IMR-90 (cell line): ENCODE measurements around the gene MANSC1. TPM values are rescaled to one million over a fixed set of nuclear protein-coding genes. Genes with fewer than 3 reads are reported as not detected.

Source experiments
- ATAC-seq: fragments of 200-7000 bp; cut with Tn5 transposase; 2 replicates; pipeline ENCODE4 v1.9.1; 2020; ENCODE audit warnings: low read depth, mild to moderate bottlenecking, moderate library complexity
- BruUV-seq: library from RNA; stranded (reverse); fragments of 400-500 nt; replicated peaks from 2 replicates; lab custom pipeline; 2021; lab: Mats Ljungman, UMichigan
- CTCF ChIA-PET: fragments of 300-600 bp; formaldehyde crosslinking; extraction: SDS; loops from one replicate; lab custom pipeline; 2021; ENCODE audit warnings: antibody characterized with exemption; lab: Yijun Ruan, JAX
- POLR2A ChIA-PET: fragments of 300-600 bp; sonication (Branson Sonifier 250); formaldehyde crosslinking; loops from one replicate; lab custom pipeline; 2022; ENCODE audit warnings: antibody characterized with exemption; ENCODE audit not compliant: unreplicated experiment; lab: Charles Lee
- DNase-seq: peaks from one replicate; pipeline ENCODE4 v3.0.0; 2013
- H2AFZ ChIP-seq: replicated peaks from 2 replicates; pipeline ENCODE3; 2013; ENCODE audit warnings: low read length, mild to moderate bottlenecking; ENCODE audit not compliant: poor library complexity
- H2AK5ac ChIP-seq: 2 replicates; pipeline ENCODE4 v1.6.1; 2013; ENCODE audit warnings: low read depth, low read length, inconsistent platforms
- H2AK9ac ChIP-seq: replicated peaks from 2 replicates; pipeline ENCODE3; 2013; ENCODE audit warnings: mild to moderate bottlenecking, low read depth, low read length, moderate library complexity; ENCODE audit not compliant: poor library complexity
- H2BK120ac ChIP-seq: 2 replicates; pipeline ENCODE4 v1.6.1; 2013; ENCODE audit warnings: low read depth, low read length, inconsistent platforms
- H2BK15ac ChIP-seq: 3 replicates; pipeline ENCODE4 v1.6.1; 2013; ENCODE audit warnings: low read depth, low read length, inconsistent platforms
- H2BK20ac ChIP-seq: 2 replicates; pipeline ENCODE4 v1.6.1; 2013; ENCODE audit warnings: low read depth, mild to moderate bottlenecking, inconsistent platforms, low read length, moderate library complexity
- H2BK5ac ChIP-seq: 2 replicates; pipeline ENCODE4 v1.6.1; 2013; ENCODE audit warnings: mild to moderate bottlenecking, low read depth, low read length, inconsistent platforms; ENCODE audit not compliant: poor library complexity, severe bottlenecking
- H3K14ac ChIP-seq: replicated peaks from 2 replicates; pipeline ENCODE4 v1.6.1; 2013; ENCODE audit warnings: low read depth, low read length, inconsistent platforms
- H3K18ac ChIP-seq: 2 replicates; pipeline ENCODE4 v1.6.1; 2013; ENCODE audit warnings: low read depth, low read length, control low read depth
- H3K23ac ChIP-seq: 2 replicates; pipeline ENCODE4 v1.6.1; 2013; ENCODE audit warnings: low read depth, low read length, inconsistent platforms
- H3K27ac ChIP-seq: 2 replicates; pipeline ENCODE4 v1.5.1; 2013; ENCODE audit warnings: mild to moderate bottlenecking, control low read depth, low read length; ENCODE audit not compliant: insufficient read depth
- H3K27me3 ChIP-seq: 2 replicates; pipeline ENCODE4 v1.6.1; 2013; ENCODE audit warnings: low read length; ENCODE audit not compliant: control insufficient read depth, insufficient read depth
- H3K36me3 ChIP-seq: 2 replicates; pipeline ENCODE4 v1.6.1; 2013; ENCODE audit warnings: low read length, mixed read lengths; ENCODE audit not compliant: control insufficient read depth, insufficient read depth
- H3K4ac ChIP-seq: 2 replicates; pipeline ENCODE4 v1.6.1; 2013; ENCODE audit warnings: low read depth, low read length, inconsistent platforms
- H3K4me1 ChIP-seq: 2 replicates; pipeline ENCODE4 v1.6.1; 2013; ENCODE audit warnings: low read length, mixed read lengths; ENCODE audit not compliant: control insufficient read depth, insufficient read depth
- H3K4me2 ChIP-seq: 2 replicates; pipeline ENCODE4 v1.6.1; 2013; ENCODE audit warnings: low read depth, mild to moderate bottlenecking, control low read depth, low read length, moderate library complexity
- H3K4me3 ChIP-seq: 2 replicates; pipeline ENCODE4 v1.5.1; 2013; ENCODE audit warnings: low read depth, mild to moderate bottlenecking, control low read depth, low read length, moderate library complexity; ENCODE audit not compliant: insufficient read depth
- H3K56ac ChIP-seq: 2 replicates; pipeline ENCODE4 v1.6.1; 2013; ENCODE audit warnings: low read length, inconsistent platforms; ENCODE audit not compliant: insufficient read depth; ENCODE audit errors: extremely low read depth
- H3K79me1 ChIP-seq, 2 experiments: 2 replicates each; pipeline ENCODE4 v1.6.1; 2013; ENCODE audit warnings: low read length in 2 of 2, inconsistent platforms in 1 of 2, low read depth in 1 of 2
- H3K9ac ChIP-seq: 2 replicates; pipeline ENCODE4 v1.6.1; 2013; ENCODE audit warnings: low read depth, low read length, control low read depth
- H3K9me1 ChIP-seq: 2 replicates; pipeline ENCODE4 v1.6.1; 2013; ENCODE audit warnings: low read length, inconsistent platforms; ENCODE audit not compliant: insufficient read depth
- H3K9me3 ChIP-seq: 2 replicates; pipeline ENCODE4 v1.6.1; 2013; ENCODE audit warnings: low read length; ENCODE audit not compliant: control insufficient read depth, insufficient read depth
- H4K20me1 ChIP-seq: 2 replicates; pipeline ENCODE4 v1.6.1; 2013; ENCODE audit warnings: low read length, inconsistent platforms; ENCODE audit not compliant: insufficient read depth
- H4K5ac ChIP-seq: 2 replicates; pipeline ENCODE4 v1.6.1; 2013; ENCODE audit warnings: mild to moderate bottlenecking, low read depth, low read length, control low read depth
- H4K8ac ChIP-seq, 2 experiments: 2 replicates each; pipeline ENCODE4 v1.6.1; 2013; ENCODE audit warnings: low read depth in 2 of 2, low read length in 2 of 2, control low read depth in 1 of 2, inconsistent platforms in 1 of 2
- H4K91ac ChIP-seq: 2 replicates; pipeline ENCODE4 v1.6.1; 2013; ENCODE audit warnings: low read depth, low read length, inconsistent platforms; ENCODE audit not compliant: insufficient read depth
- BHLHE40 ChIP-seq: fragments of 150-350 bp; IDR thresholded peaks from 2 replicates; pipeline ENCODE4 v1.6.1; 2016; ENCODE audit warnings: mild to moderate bottlenecking, low read depth, low read length
- CEBPB ChIP-seq: IDR thresholded peaks from 2 replicates; pipeline ENCODE4 v1.6.1; 2012; ENCODE audit warnings: low read depth, low read length, improper control_type of control experiment
- CHD1 ChIP-seq: IDR thresholded peaks from 2 replicates; pipeline ENCODE4 v1.6.1; 2012; ENCODE audit warnings: low read depth, low read length, improper control_type of control experiment
- CTCF ChIP-seq: conservative IDR thresholded peaks from 2 replicates; pipeline ENCODE4 v1.5.1; 2012; ENCODE audit warnings: mild to moderate bottlenecking, low read depth, low read length, improper control_type of control experiment
- FOS ChIP-seq: fragments of 150-350 bp; IDR thresholded peaks from 2 replicates; pipeline ENCODE4 v1.6.1; 2016; ENCODE audit warnings: low read depth, low read length
- MAFK ChIP-seq: IDR thresholded peaks from 2 replicates; pipeline ENCODE4 v1.6.1; 2012; ENCODE audit warnings: low read depth, low read length, improper control_type of control experiment
- MXI1 ChIP-seq: IDR thresholded peaks from 2 replicates; pipeline ENCODE4 v1.6.1; 2012; ENCODE audit warnings: low read depth, mild to moderate bottlenecking, low read length, moderate library complexity, borderline replicate concordance
- NFE2L2 ChIP-seq: fragments of 150-350 bp; IDR thresholded peaks from 2 replicates; pipeline ENCODE4 v1.6.1; 2016; ENCODE audit warnings: low read depth, mild to moderate bottlenecking, low read length
- POLR2A ChIP-seq: IDR thresholded peaks from 2 replicates; pipeline ENCODE4 v1.6.1; 2012; ENCODE audit warnings: mild to moderate bottlenecking, low read depth, low read length
- RAD21 ChIP-seq: IDR thresholded peaks from 2 replicates; pipeline ENCODE4 v1.6.1; 2012; ENCODE audit warnings: low read length, improper control_type of control experiment
- RCOR1 ChIP-seq: IDR thresholded peaks from 2 replicates; pipeline ENCODE4 v1.6.1; 2012; ENCODE audit warnings: mild to moderate bottlenecking, low read length, improper control_type of control experiment; ENCODE audit not compliant: insufficient replicate concordance
- SMC3 ChIP-seq: fragments of 150-350 bp; IDR thresholded peaks from 2 replicates; pipeline ENCODE4 v1.6.1; 2016; ENCODE audit warnings: low read depth, mild to moderate bottlenecking, antibody characterized with exemption, low read length, moderate library complexity
- WGBS, 2 experiments: methylation state at CpG; one replicate each; pipeline versions ENCODE4 v1.1.5 to v1.1.7; 2013; ENCODE audit warnings: missing lambda C conversion rate in 2 of 2; ENCODE audit not compliant: insufficient read length in 1 of 2; ENCODE audit errors: extremely low coverage in 2 of 2; 5-methylcytosine and 5-hydroxymethylcytosine counted together
- dilution Hi-C: fragments of 300-500 bp; cut with HindIII; formaldehyde crosslinking; loops from one replicate; pipeline ENCODE4 v1.14.3; 2018; ENCODE audit warnings: low sequenced_read_pairs; ENCODE audit not compliant: unreplicated experiment
- in situ Hi-C: fragments of 300-500 bp; cut with MboI; formaldehyde crosslinking; loops from 3 replicates; pipeline ENCODE4 v1.14.3; 2019; ENCODE audit warnings: low sequenced_read_pairs, inconsistent platforms, mixed read lengths
- intact Hi-C: fragments of 100-400 bp; cut with micrococcal nuclease; formaldehyde crosslinking; loops from 2 replicates; pipeline ENCODE4 v1.10.0; 2022
- polyA plus RNA-seq, 3 experiments: library from polyadenylated mRNA; depleted of rRNA; stranded (reverse); fragments of >200 nt; gene quantifications; 2 replicates each; pipeline ENCODE4 v1.2.3, GENCODE V29; 2012; ENCODE audit warnings: low replicate concordance in 1 of 3
- total RNA-seq: library from RNA; depleted of rRNA; stranded (reverse); fragments of >200 nt; gene quantifications from 2 replicates; pipeline ENCODE4 v1.2.3, GENCODE V29; 2012

Gene MANSC1
- total and polyA plus RNA-seq, 2 of the 4 experiments (the other 2 are of a cell fraction), result 1.1 to 2.2 TPM

GRCh38 chr12:12379831-12380730 is 30.0 kb upstream of the MANSC1 start:
- CTCF ChIA-PET, result no interaction called here
- H2BK5ac ChIP-seq, result no peak overlapping the region
- no peaks in the 10 kb centered on the region for H3K79me1 ChIP-seq
- no peak overlapping the region for H4K8ac ChIP-seq
- TF ChIP-seq BHLHE40 (no peak), CTCF (no peak), POLR2A (no peak), MAFK (no peak), FOS (no peak), CEBPB (no peak), CHD1 (no peak), RCOR1 (no peak), NFE2L2 (no peak), SMC3 (no peak), MXI1 (no peak), RAD21 (no peak)
- no peak overlapping the region for H4K91ac ChIP-seq
- H2BK15ac ChIP-seq, result no peak overlapping the region
- H3K23ac ChIP-seq, result no peak overlapping the region
- ATAC-seq, result no peak
- H3K4me2 ChIP-seq, result no peak overlapping the region
- no peak overlapping the region for H3K9ac ChIP-seq
- no peak overlapping the region for H2AFZ ChIP-seq
- no peaks in the 10 kb centered on the region for H3K9me3 ChIP-seq
- no peak overlapping the region for H3K56ac ChIP-seq
- no peak overlapping the region for H3K27ac ChIP-seq
- no peaks in the 10 kb centered on the region for H4K20me1 ChIP-seq
- H3K27me3 ChIP-seq, result no peaks in the 10 kb centered on the region
- WGBS, 2 experiments, result no CpG with 5 or more reads among the region's 4 CpGs
- no peak for DNase-seq
- no peaks in the 10 kb centered on the region for H3K36me3 ChIP-seq
- H2BK120ac ChIP-seq, result no peak overlapping the region
- no peak overlapping the region for H2AK9ac ChIP-seq
- no peak overlapping the region for H3K4me3 ChIP-seq
- no peak overlapping the region for H3K18ac ChIP-seq
- H3K9me1 ChIP-seq, result no peaks in the 10 kb centered on the region
- dilution Hi-C loops (no loop called here), intact Hi-C loops (no loop called here), in situ Hi-C loops (loop anchor here (10.0 kb wide), 1 partner anchor 325 kb away; no protein-coding TSS in a partner anchor)
- no peak overlapping the region for H3K4ac ChIP-seq
- no TSS peak for BruUV-seq
- POLR2A ChIA-PET, result no interaction called here
- no peak overlapping the region for H3K14ac ChIP-seq
- H2AK5ac ChIP-seq, result no peak overlapping the region
- H3K4me1 ChIP-seq, result no peaks in the 10 kb centered on the region
- no peak overlapping the region for H4K5ac ChIP-seq
- no peak overlapping the region for H2BK20ac ChIP-seq
